K562 (cell line): ENCODE measurements around the gene ACADVL. TPM values are rescaled to one million over a fixed set of nuclear protein-coding genes. Genes with fewer than 3 reads are reported as not detected.

Source experiments
- ATF7 ChIP-seq: fragments of 450-650 bp; IDR thresholded peaks from 2 replicates; pipeline ENCODE4 v1.7.1; 2014; ENCODE audit warnings: mild to moderate bottlenecking, moderate library complexity
- CBFA2T2 ChIP-seq: fragments of 450-650 bp; conservative IDR thresholded peaks from 2 replicates; pipeline ENCODE4 v1.6.1; 2017; ENCODE audit warnings: mild to moderate bottlenecking
- CBFA2T3 ChIP-seq: fragments of 450-650 bp; IDR thresholded peaks from 2 replicates; pipeline ENCODE4 v1.6.1; 2017
- CREB3 ChIP-seq: fragments of 450-650 bp; conservative IDR thresholded peaks from 2 replicates; pipeline ENCODE4 v1.6.1; 2016; ENCODE audit warnings: missing genetic modification characterization, low read depth, mild to moderate bottlenecking, missing compliant biosample characterization, moderate library complexity
- CXXC5 ChIP-seq: fragments of 250-450 bp; sonication (Bioruptor Pico); IDR thresholded peaks from 2 replicates; pipeline ENCODE4 v1.8.0; 2022; ENCODE audit warnings: inconsistent platforms, mild to moderate bottlenecking, moderate library complexity
- FOXA1 ChIP-seq: fragments of 450-650 bp; IDR thresholded peaks from 2 replicates; pipeline ENCODE4 v1.6.1; 2016; ENCODE audit warnings: mild to moderate bottlenecking, borderline replicate concordance
- FOXO4 ChIP-seq: fragments of 450-650 bp; formaldehyde crosslinking; IDR thresholded peaks from 2 replicates; pipeline ENCODE4 v1.4.0; 2020; ENCODE audit warnings: mild to moderate bottlenecking, moderate library complexity
- GTF2E2 ChIP-seq: fragments of 200-800 bp; sonication (Bioruptor generic); IDR thresholded peaks from 2 replicates; pipeline ENCODE4 v1.6.1; 2016; ENCODE audit warnings: missing genetic modification characterization, missing compliant biosample characterization
- HCFC1 ChIP-seq: IDR thresholded peaks from 2 replicates; pipeline ENCODE4 v1.6.1; 2012; ENCODE audit warnings: low read depth, low read length, improper control_type of control experiment
- HMGXB4 ChIP-seq: sonication (generic); formaldehyde crosslinking; IDR thresholded peaks from 2 replicates; pipeline ENCODE4 v1.8.1; 2023; ENCODE audit warnings: mild to moderate bottlenecking, missing genetic modification reagents
- MBD2 ChIP-seq: sonication (generic); IDR thresholded peaks from 2 replicates; pipeline ENCODE4 v1.6.1; 2016; ENCODE audit warnings: low read depth, borderline replicate concordance
- MCM3 ChIP-seq: fragments of 450-650 bp; IDR thresholded peaks from 2 replicates; pipeline ENCODE4 v1.6.1; 2016
- RFX7 ChIP-seq: fragments of 250-450 bp; sonication (Bioruptor Pico); IDR thresholded peaks from 2 replicates; pipeline ENCODE4 v1.5.1; 2021; ENCODE audit warnings: mild to moderate bottlenecking
- SMAD4 ChIP-seq: fragments of 250-450 bp; sonication (Bioruptor Pico); conservative IDR thresholded peaks from 2 replicates; pipeline ENCODE4 v1.8.0; 2021; ENCODE audit warnings: inconsistent platforms, mild to moderate bottlenecking, moderate library complexity
- SOX6 ChIP-seq: fragments of 450-650 bp; IDR thresholded peaks from 2 replicates; pipeline ENCODE4 v1.6.1; 2014; ENCODE audit warnings: mild to moderate bottlenecking
- SRSF9 ChIP-seq: fragments of 200-400 bp; formaldehyde crosslinking; IDR thresholded peaks from 2 replicates; pipeline ENCODE4 v1.6.1; 2017; ENCODE audit warnings: low read depth, low read length, borderline replicate concordance
- SUPT5H ChIP-seq: fragments of 450-650 bp; IDR thresholded peaks from 2 replicates; pipeline ENCODE4 v1.6.1; 2016
- U2AF2 ChIP-seq: fragments of 200-400 bp; formaldehyde crosslinking; optimal IDR thresholded peaks from 2 replicates; pipeline ENCODE3; 2017; ENCODE audit warnings: low read depth, mild to moderate bottlenecking, low read length
- ZNF445 ChIP-seq: fragments of 250-450 bp; sonication (Bioruptor Pico); IDR thresholded peaks from 2 replicates; pipeline ENCODE4 v1.4.0; 2020; ENCODE audit warnings: low read depth, mild to moderate bottlenecking, moderate library complexity
- ZNF518B ChIP-seq: fragments of 250-450 bp; sonication (Bioruptor Pico); IDR thresholded peaks from 2 replicates; pipeline ENCODE4 v1.5.0; 2021; ENCODE audit warnings: mild to moderate bottlenecking, moderate library complexity
- polyA plus RNA-seq, 8 experiments: library from polyadenylated mRNA; depleted of rRNA in 4 of 8; stranded (reverse) in 5 of 8; unstranded in 3 of 8; fragments of >200 nt; fragmentation: Nextera tagmentation in 2 of 8; fragmentation: Illumina TruSeq in 1 of 8; extraction: Ambion mirVana in 2 of 8; extraction: Trizol in 1 of 8; gene quantifications; 2 replicates each; pipeline versions ENCODE4 v1.2.1 to v1.2.3, GENCODE V29; 2011 to 2014; ENCODE audit warnings: inconsistent platforms in 1 of 8, missing spikeins in 1 of 8
- total RNA-seq, 7 experiments: library from RNA; depleted of rRNA in 6 of 7; stranded (reverse); fragments of >200 nt in 6 of 7; fragmentation: Illumina TruSeq in 2 of 7; extraction: Trizol in 2 of 7; gene quantifications; 2 replicates each; pipeline versions ENCODE4 v1.2.1 to v1.2.3, GENCODE V29; 2011 to 2021; ENCODE audit warnings: low replicate concordance in 1 of 7

Gene ACADVL
- total and polyA plus RNA-seq, 9 of the 15 experiments (the other 6 are each of a cell fraction or from before 2014, with no cell fraction given), result 25.5 to 449 (median 214) TPM

- TF ChIP-seq ZNF445, result no peak
- TF ChIP-seq SMAD4 (CRISPR knock-in tag), result peak; percentile 83
- TF ChIP-seq ZNF518B (CRISPR knock-in tag), result no peak
- no peak for TF ChIP-seq RFX7
- TF ChIP-seq HMGXB4 (CRISPR knock-in tag), result 0 out of 2 replicates have a peak, but pooled peaks have one; percentile 50
- no peak for TF ChIP-seq CREB3 (tag)
- TF ChIP-seq CBFA2T3, result no peak
- TF ChIP-seq MBD2, result no peak
- no peak for TF ChIP-seq FOXO4 (CRISPR knock-in tag)
- peak; percentile 57; the same call in 1 of the 2 replicates for TF ChIP-seq SOX6
- peak; percentile 75 for TF ChIP-seq ATF7
- TF ChIP-seq GTF2E2, result 0 out of 2 replicates have a peak, but pooled peaks have one; percentile 58
- peak; percentile 90 for TF ChIP-seq CBFA2T2
- TF ChIP-seq FOXA1, result no peak
- TF ChIP-seq SRSF9, result no peak
- TF ChIP-seq U2AF2, result no peak
- TF ChIP-seq CXXC5 (CRISPR knock-in tag), result peak; percentile 88
- TF ChIP-seq MCM3, result no peak
- TF ChIP-seq SUPT5H, result peak; percentile 81
- no peak; the same call in 1 of the 2 replicates for TF ChIP-seq HCFC1
Observed at GRCh38 chr17:7242717-7243452, 23.1 kb downstream of the ACADVL start (continued).
